Lower lobe of right lung (tissue), 2 donors: Measurements from ENCODE around the gene ALOX12B. TPM values are rescaled to one million over a fixed set of nuclear protein-coding genes. Genes with fewer than 3 reads are reported as not detected.
"Not testable (repeated sequence)": the region's sequence is repeated elsewhere in the genome, so short reads cannot be mapped to it uniquely, and the experiment has no call there.

Source experiments
- ATAC-seq, 2 donors: fragments of 200-7000 bp; cut with Tn5 transposase; one replicate each; pipeline ENCODE4 v1.9.1; 2020 to 2022; ENCODE audit warnings: mild to moderate bottlenecking in 2 of 2, moderate library complexity in 2 of 2
- DNase-seq: peaks from one replicate; pipeline ENCODE4 v3.0.0-alpha.2; 2020
- H3K27ac ChIP-seq: fragments of 200-600 bp; one replicate; pipeline ENCODE4 v1.8.0; 2022
- H3K27me3 ChIP-seq: fragments of 200-600 bp; one replicate; pipeline ENCODE4 v1.8.0; 2022; ENCODE audit warnings: low read depth
- H3K36me3 ChIP-seq: fragments of 200-600 bp; one replicate; pipeline ENCODE4 v1.8.0; 2022; ENCODE audit warnings: mild to moderate bottlenecking
- H3K4me1 ChIP-seq: fragments of 200-600 bp; one replicate; pipeline ENCODE4 v1.8.0; 2022
- H3K4me3 ChIP-seq: fragments of 200-600 bp; one replicate; pipeline ENCODE4 v1.8.0; 2022; ENCODE audit warnings: mild to moderate bottlenecking
- H3K9me3 ChIP-seq: fragments of 200-600 bp; one replicate; pipeline ENCODE4 v1.8.0; 2022
- intact Hi-C: fragments of 100-400 bp; cut with DNase I; formaldehyde crosslinking; loops from one replicate; pipeline ENCODE4 v1.11.0; 2022
- total RNA-seq: library from RNA; stranded (reverse); fragmentation: NEBNext Ultra II Directional; extraction: Animal tissue kit (Norgen Biotek cat#: 25700); gene quantifications from one replicate; pipeline ENCODE4 v1.2.1, GENCODE V29; 2021
- TF ChIP-seq, protein P1 (sequence below): fragments of 200-600 bp; IDR thresholded peaks from one replicate; pipeline ENCODE4 v1.8.0; 2022; ENCODE audit warnings: antibody characterized with exemption, mild to moderate bottlenecking
- donor health status: DM: no; HTN: yes; CAD: no; lungs with severe emphysema.

Gene ALOX12B
- total RNA-seq, 1 donor from 2014 or later, result not detected

DNA sequence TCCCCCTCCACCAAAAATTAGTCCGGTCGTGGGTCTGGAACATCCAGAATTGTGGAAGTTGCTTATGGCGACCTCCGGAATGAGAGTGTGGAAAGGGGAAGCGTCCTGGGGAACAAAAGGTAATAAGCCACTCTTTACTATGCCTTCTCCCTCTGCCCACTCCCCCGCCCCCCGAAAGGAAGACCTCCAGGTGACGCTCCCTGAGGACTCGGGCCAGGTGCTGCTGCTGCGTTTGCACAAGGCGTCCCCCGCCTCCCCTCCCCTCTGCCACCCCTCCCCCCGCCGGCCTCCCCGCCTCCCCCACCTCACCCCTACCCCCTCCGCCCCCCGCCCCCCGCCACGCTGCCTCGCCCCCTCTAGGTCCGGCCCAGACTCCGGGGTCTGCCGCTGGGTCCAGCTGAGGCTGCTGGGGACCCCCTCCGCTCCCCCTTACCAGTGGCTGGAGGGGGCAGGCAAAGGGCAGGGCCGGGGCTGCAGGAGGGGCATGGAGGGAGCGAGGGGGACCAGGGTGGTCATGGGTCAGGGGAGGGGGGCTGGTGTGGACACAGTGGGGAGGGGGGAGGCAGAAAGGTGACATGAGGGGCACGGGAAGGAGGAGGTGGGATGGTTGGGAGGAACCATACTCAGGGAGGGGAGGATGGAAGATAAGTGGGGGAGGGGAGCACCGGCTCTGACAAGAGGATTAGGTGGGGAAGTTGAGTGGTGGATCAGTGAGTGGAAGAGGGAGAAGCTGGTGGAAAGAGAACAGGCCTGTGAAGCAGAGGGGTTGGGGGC, 23.6 kb downstream of the ALOX12B start:
- peaks cover 6% of the 10 kb centered on the region for H3K4me1 ChIP-seq
- DNase-seq, result peak; percentile 30
- no peak overlapping the region for H3K4me3 ChIP-seq
- no peaks in the 10 kb centered on the region for H3K9me3 ChIP-seq
- no peaks in the 10 kb centered on the region for H3K36me3 ChIP-seq
- TF ChIP-seq, protein P1, sequence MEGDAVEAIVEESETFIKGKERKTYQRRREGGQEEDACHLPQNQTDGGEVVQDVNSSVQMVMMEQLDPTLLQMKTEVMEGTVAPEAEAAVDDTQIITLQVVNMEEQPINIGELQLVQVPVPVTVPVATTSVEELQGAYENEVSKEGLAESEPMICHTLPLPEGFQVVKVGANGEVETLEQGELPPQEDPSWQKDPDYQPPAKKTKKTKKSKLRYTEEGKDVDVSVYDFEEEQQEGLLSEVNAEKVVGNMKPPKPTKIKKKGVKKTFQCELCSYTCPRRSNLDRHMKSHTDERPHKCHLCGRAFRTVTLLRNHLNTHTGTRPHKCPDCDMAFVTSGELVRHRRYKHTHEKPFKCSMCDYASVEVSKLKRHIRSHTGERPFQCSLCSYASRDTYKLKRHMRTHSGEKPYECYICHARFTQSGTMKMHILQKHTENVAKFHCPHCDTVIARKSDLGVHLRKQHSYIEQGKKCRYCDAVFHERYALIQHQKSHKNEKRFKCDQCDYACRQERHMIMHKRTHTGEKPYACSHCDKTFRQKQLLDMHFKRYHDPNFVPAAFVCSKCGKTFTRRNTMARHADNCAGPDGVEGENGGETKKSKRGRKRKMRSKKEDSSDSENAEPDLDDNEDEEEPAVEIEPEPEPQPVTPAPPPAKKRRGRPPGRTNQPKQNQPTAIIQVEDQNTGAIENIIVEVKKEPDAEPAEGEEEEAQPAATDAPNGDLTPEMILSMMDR, result no peak
- H3K27ac ChIP-seq, result no peak overlapping the region
- ATAC-seq, result no peak
- intact Hi-C loops, result no loop called here
- H3K27me3 ChIP-seq, result peaks cover 47% of the 10 kb centered on the region

- Histone ChIP-seq H3K9me3 (no peaks in the 10 kb centered on the region), H3K4me1 (no peaks in the 10 kb centered on the region), H3K27me3 (peaks cover 54% of the 10 kb centered on the region), H3K36me3 (no peaks in the 10 kb centered on the region), H3K27ac (no peak overlapping the region), H3K4me3 (no peak overlapping the region)
- intact Hi-C loops, result no loop called here
- ATAC-seq (no peak), DNase-seq (no peak)
- TF ChIP-seq, protein P1, result no peak
These were observed 24.6 kb downstream of the ALOX12B start for GRCh38 chr17:8062807-8063483.

GRCh38 chr17:8062435-8062806, 25.1 kb downstream of the ALOX12B start:
- intact Hi-C loops, result no loop called here
- no peak for DNase-seq
- peaks cover 54% of the 10 kb centered on the region for H3K27me3 ChIP-seq
- no peaks in the 10 kb centered on the region for H3K36me3 ChIP-seq
- H3K4me3 ChIP-seq, result no peak overlapping the region
- H3K9me3 ChIP-seq, result no peaks in the 10 kb centered on the region
- peaks cover 2% of the 10 kb centered on the region for H3K4me1 ChIP-seq
- TF ChIP-seq, protein P1, result no peak
- H3K27ac ChIP-seq, result no peak overlapping the region
- no peak for ATAC-seq

DNA sequence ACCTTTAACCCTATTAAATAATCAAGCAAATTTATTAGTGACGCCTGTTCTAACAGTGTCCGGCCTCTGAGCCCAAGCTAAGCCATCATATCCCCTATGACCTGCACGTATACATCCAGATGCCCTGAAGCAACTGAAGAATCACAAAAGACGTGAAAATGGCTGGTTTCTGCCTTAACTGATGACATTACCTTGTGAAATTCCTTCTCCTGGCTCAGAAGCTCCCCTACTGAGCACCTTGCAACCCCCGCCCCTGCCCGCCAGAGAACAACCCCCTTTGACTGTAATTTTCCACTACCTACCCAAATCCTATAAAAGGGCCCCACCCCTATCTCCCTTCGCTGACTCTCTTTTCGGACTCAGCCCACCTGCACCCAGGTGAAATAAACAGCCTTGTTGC, 25.7 kb downstream of the ALOX12B start:
- ATAC-seq, intact Hi-C loops, DNase-seq, H3K4me1 ChIP-seq, H3K4me3 ChIP-seq, H3K36me3 ChIP-seq, H3K9me3 ChIP-seq, H3K27ac ChIP-seq: not testable (repeated sequence)
- H3K27me3 ChIP-seq, result peaks cover 54% of the 10 kb centered on the region

- H3K36me3 ChIP-seq, result no peaks in the 10 kb centered on the region
- peaks cover 22% of the 10 kb centered on the region for H3K4me1 ChIP-seq
- H3K9me3 ChIP-seq, result no peaks in the 10 kb centered on the region
- TF ChIP-seq, protein P1, result peak; percentile 75
- no peak overlapping the region for H3K27ac ChIP-seq
- peak in 1 of 2 donors; percentile 27 for ATAC-seq
- DNase-seq, result peak; percentile 50
- H3K4me3 ChIP-seq, result no peak overlapping the region
- H3K27me3 ChIP-seq, result peaks cover 54% of the 10 kb centered on the region
- intact Hi-C loops, result no loop called here
These were observed 27.2 kb downstream of the ALOX12B start for GRCh38 chr17:8060274-8060673.

DNA sequence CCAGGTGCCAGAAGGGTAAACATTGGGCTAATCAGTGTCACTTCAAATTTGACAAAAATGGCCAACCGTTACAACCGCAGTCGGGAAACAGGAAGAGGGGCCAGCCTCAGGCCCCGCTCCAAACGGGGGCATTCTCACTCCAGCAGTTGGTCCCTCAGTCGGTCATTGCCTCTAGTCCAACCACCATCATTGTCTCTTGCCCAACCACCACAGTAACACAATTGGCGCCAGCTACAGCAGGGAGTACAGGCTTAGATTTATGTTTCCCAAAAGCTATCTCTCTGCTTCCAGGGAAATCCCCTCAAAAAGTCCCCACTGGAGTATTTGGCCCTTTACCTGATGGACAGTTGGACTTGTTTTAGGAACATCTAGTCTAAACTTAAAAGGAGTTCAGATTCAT, 28.4 kb downstream of the ALOX12B start:
- ATAC-seq (no peak), DNase-seq (peak; percentile 16)
- intact Hi-C loops, result no loop called here
- peaks cover 46% of the 10 kb centered on the region for H3K27me3 ChIP-seq
- H3K27ac ChIP-seq, result no peak overlapping the region
- H3K9me3 ChIP-seq, result no peaks in the 10 kb centered on the region
- TF ChIP-seq, protein P1, result no peak
- peak overlapping the region; percentile 22 for H3K4me3 ChIP-seq
- H3K4me1 ChIP-seq, result peaks cover 25% of the 10 kb centered on the region
- no peaks in the 10 kb centered on the region for H3K36me3 ChIP-seq
